ENCODE results near the gene DTX4.
A peak's percentile ranks its signal among the peaks of the same experiment; 100 is the strongest.

Gene DTX4

DNA sequence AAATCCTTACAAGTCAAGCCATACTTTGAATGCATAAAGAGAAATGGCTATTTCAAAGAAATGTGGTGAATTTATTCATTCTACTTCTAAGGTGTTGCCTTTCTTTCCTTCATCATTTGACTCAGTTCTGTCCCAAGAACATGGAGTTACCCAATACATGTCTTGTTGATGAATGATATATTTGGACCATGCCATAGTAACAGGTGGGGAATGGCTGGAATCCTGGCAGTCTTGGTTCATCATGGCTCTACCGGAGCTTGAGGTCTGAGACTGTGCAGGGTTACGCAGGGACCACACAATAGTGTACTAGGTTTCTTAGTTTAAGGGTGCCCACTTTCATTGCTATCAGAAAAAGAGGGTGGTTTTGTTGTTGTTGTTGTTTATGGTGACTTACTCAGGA, 81.1 kb downstream of the DTX4 start:
- H3K4me3 Mint-ChIP-seq, result no peak overlapping the region
- no peaks in the 10 kb centered on the region for H3K27me3 Mint-ChIP-seq
- H3K4me1 Mint-ChIP-seq, result peaks cover 20% of the 10 kb centered on the region
- no peak overlapping the region for H3K27ac Mint-ChIP-seq
- no peaks in the 10 kb centered on the region for H3K36me3 Mint-ChIP-seq
- ATAC-seq, result no peak
- H3K9me3 Mint-ChIP-seq, result no peaks in the 10 kb centered on the region

DNA sequence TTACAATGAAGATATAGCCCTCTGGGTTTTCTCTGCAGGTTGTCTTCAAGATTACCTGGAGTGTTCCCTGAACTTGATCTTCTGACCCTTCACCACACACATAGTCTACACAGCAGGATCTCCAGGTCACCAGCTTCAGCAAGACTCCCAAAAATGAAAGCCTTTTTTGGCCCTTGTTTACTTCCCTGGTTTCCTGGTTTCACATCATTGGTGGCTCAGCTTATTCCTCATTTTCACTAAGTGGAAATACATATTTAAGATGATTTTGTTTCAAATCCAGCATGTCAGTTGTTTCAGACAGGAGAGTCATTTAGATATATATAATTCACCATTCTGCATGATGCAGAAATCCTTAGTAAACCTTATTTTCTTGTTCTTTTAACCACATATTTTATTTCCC, 82.4 kb downstream of the DTX4 start:
- Mint-ChIP-seq H3K36me3 (no peaks in the 10 kb centered on the region), H3K4me3 (no peak overlapping the region), H3K27me3 (no peaks in the 10 kb centered on the region), H3K27ac (peak overlapping the region; percentile 59), H3K4me1 (peaks cover 23% of the 10 kb centered on the region), H3K9me3 (no peaks in the 10 kb centered on the region)
- ATAC-seq, result no peak

DNA sequence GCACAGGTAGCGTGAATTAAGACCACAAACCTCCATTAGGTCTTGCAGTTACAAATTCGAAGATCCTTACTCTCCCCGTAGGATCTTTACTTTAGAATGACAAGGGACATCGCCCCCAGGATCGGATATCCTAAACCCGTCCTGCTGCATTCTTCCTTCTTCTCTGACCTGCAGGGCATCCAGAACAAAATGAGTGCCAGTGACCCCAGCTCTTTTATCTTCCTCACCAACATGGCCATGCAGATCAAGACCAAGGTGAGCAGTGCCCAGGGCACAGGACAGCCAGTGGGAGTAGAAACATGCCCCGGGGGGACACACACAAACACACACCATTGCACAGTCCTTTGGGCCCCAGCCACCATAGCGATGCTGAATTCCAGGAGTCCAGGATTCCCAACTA, 83.3 kb downstream of the DTX4 start:
- H3K9me3 Mint-ChIP-seq, result no peaks in the 10 kb centered on the region
- no peak for ATAC-seq
- H3K4me3 Mint-ChIP-seq, result no peak overlapping the region
- H3K4me1 Mint-ChIP-seq, result peaks cover 32% of the 10 kb centered on the region
- H3K27ac Mint-ChIP-seq, result no peak overlapping the region
- no peaks in the 10 kb centered on the region for H3K27me3 Mint-ChIP-seq
- no peaks in the 10 kb centered on the region for H3K36me3 Mint-ChIP-seq

Data from stimulated activated memory B cell treated with anti-CD40 and anti-IgM and Interleukin-4, amounts not matched to agents 10 μg/mL and 1 μg/mL and 100 μg/mL, for 72 hours (primary cell).